ENCODE data around the gene TGFBR2.

The TGFBR2 gene

DNA sequence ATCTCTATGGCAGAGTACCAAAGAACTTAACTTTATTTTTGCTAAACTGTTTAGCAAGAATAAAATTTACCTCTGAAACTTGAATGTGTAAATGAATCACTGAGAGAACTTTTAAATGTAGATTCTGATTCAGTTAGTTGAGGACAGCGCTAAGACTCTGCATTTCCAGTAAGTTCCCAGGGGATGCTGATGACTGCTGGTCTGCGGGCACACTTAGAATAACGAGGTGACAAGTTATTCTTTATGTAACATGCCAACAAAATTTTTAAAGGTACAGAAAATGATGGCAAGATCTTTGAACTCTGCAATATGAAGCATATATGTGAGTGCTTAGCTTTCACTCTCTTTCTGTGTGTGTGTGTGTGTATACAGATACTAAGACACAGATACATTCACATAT is 56.4 kb downstream of the TGFBR2 start:
- no peak overlapping the region for H3K4me2 ChIP-seq (ENCODE audit: low read length)
- no peaks in the 10 kb centered on the region for H3K9me3 ChIP-seq (ENCODE audit: insufficient read depth, low read length)
- peaks cover 28% of the 10 kb centered on the region for H3K4me1 ChIP-seq (ENCODE audit: low read length)
- H4K20me1 ChIP-seq (ENCODE audit: insufficient read depth, low read length) = peaks cover 19% of the 10 kb centered on the region
- H3K27me3 ChIP-seq (ENCODE audit: low read depth, low read length) = peaks cover 44% of the 10 kb centered on the region
- no peak for TF ChIP-seq EZH2phosphoT487 (IDR thresholded peaks at IDR 0.05; ENCODE audit: low read depth)
- TF ChIP-seq, protein P1, sequence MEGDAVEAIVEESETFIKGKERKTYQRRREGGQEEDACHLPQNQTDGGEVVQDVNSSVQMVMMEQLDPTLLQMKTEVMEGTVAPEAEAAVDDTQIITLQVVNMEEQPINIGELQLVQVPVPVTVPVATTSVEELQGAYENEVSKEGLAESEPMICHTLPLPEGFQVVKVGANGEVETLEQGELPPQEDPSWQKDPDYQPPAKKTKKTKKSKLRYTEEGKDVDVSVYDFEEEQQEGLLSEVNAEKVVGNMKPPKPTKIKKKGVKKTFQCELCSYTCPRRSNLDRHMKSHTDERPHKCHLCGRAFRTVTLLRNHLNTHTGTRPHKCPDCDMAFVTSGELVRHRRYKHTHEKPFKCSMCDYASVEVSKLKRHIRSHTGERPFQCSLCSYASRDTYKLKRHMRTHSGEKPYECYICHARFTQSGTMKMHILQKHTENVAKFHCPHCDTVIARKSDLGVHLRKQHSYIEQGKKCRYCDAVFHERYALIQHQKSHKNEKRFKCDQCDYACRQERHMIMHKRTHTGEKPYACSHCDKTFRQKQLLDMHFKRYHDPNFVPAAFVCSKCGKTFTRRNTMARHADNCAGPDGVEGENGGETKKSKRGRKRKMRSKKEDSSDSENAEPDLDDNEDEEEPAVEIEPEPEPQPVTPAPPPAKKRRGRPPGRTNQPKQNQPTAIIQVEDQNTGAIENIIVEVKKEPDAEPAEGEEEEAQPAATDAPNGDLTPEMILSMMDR (IDR thresholded peaks at IDR 0.05; ENCODE audit: low read depth, low read length) = no peak
- no peaks in the 10 kb centered on the region for H3K79me2 ChIP-seq (ENCODE audit: low read length)
- H3K4me3 ChIP-seq (ENCODE audit: low read length) = no peak overlapping the region
- H2AFZ ChIP-seq (ENCODE audit: low read depth, low read length) = no peak overlapping the region
- no peak overlapping the region for H3K9ac ChIP-seq (ENCODE audit: low read length)
- no peak overlapping the region for H3K27ac ChIP-seq (ENCODE audit: low read length)
- peaks cover 15% of the 10 kb centered on the region for H3K36me3 ChIP-seq (replicated peaks; ENCODE audit: low read depth, low read length)

DNA sequence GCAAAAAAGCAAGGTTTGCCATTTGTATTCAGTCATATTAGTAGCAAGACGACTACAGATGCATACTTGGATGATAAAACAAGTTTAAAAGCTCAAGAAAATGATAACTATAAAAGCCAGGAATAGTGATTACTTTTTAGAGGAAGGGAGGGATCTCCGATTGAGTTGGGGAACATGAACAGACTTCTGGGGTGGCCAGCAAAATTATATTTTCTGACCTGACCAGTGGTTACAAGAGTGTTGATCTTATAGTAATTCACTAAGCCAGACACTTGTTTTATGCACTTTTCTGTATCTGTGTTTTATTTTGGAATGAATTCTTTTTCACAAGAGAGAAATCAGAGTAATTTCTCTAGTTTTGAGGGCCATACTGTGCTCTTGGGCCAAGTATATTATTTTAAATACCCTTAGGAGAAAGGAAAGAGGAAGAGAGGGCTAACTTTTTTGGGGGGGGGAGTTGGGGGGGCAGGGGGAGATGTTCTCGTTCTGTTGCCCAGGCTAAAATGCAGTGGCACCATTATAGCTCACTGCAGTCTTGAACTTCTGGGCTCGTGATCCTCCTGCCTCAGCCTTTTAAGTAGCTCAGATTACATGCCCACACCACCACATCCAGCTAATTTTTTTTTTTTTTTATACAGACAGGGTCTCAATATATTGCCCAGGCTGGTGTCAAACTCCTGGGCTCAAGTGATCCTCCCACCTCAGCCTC is 57.3 kb downstream of the TGFBR2 start:
- peaks cover 19% of the 10 kb centered on the region for H3K4me1 ChIP-seq (ENCODE audit: low read length)
- no peaks in the 10 kb centered on the region for H3K9me3 ChIP-seq (ENCODE audit: insufficient read depth, low read length)
- H3K4me2 ChIP-seq (ENCODE audit: low read length) = no peak overlapping the region
- peaks cover 13% of the 10 kb centered on the region for H4K20me1 ChIP-seq (ENCODE audit: insufficient read depth, low read length)
- TF ChIP-seq, protein P1 (IDR thresholded peaks at IDR 0.05; ENCODE audit: low read depth, low read length) = no peak
- no peak for TF ChIP-seq EZH2phosphoT487 (IDR thresholded peaks at IDR 0.05; ENCODE audit: low read depth)
- no peak overlapping the region for H3K9ac ChIP-seq (ENCODE audit: low read length)
- H3K4me3 ChIP-seq (ENCODE audit: low read length) = no peak overlapping the region
- no peak overlapping the region for H2AFZ ChIP-seq (ENCODE audit: low read depth, low read length)
- H3K36me3 ChIP-seq (replicated peaks; ENCODE audit: low read depth, low read length) = peaks cover 15% of the 10 kb centered on the region
- H3K79me2 ChIP-seq (ENCODE audit: low read length) = no peaks in the 10 kb centered on the region
- H3K27ac ChIP-seq (ENCODE audit: low read length) = no peak overlapping the region
- peaks cover 47% of the 10 kb centered on the region for H3K27me3 ChIP-seq (ENCODE audit: low read depth, low read length)

DNA sequence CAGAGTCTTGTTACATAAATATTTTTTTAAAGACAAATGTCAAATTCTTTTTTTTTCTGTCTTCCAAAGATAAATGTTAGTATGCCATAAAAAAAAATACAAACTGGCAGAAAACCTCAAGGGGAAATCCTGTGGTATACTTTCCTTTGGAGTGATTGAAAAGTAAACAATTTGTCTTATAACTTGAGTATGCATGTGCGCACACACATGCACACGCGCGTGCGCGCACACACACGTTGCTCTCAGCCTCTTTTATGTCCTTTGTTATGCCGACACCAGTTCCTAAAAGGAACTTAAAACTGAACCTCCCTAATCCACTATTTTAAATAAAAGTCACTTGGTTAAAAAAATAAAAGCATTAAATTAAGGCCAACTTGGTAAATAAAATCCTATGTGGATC is 58.1 kb downstream of the TGFBR2 start:
- Histone ChIP-seq H3K27me3 (ENCODE audit: low read depth, low read length) (peaks cover 39% of the 10 kb centered on the region), H4K20me1 (ENCODE audit: insufficient read depth, low read length) (peaks cover 7% of the 10 kb centered on the region; the same call in 1 of the 2 replicates), H3K36me3 (replicated peaks; ENCODE audit: low read depth, low read length) (peaks cover 13% of the 10 kb centered on the region), H3K27ac (ENCODE audit: low read length) (no peak overlapping the region), H3K79me2 (ENCODE audit: low read length) (no peaks in the 10 kb centered on the region), H3K9me3 (ENCODE audit: insufficient read depth, low read length) (no peaks in the 10 kb centered on the region), H3K4me3 (ENCODE audit: low read length) (no peak overlapping the region), H2AFZ (ENCODE audit: low read depth, low read length) (no peak overlapping the region), H3K4me2 (ENCODE audit: low read length) (no peak overlapping the region), H3K4me1 (ENCODE audit: low read length) (peaks cover 11% of the 10 kb centered on the region), H3K9ac (ENCODE audit: low read length) (no peak overlapping the region)
- TF ChIP-seq, protein P1 (IDR thresholded peaks at IDR 0.05; ENCODE audit: low read depth, low read length) = no peak
- no peak for TF ChIP-seq EZH2phosphoT487 (IDR thresholded peaks at IDR 0.05; ENCODE audit: low read depth)

DNA sequence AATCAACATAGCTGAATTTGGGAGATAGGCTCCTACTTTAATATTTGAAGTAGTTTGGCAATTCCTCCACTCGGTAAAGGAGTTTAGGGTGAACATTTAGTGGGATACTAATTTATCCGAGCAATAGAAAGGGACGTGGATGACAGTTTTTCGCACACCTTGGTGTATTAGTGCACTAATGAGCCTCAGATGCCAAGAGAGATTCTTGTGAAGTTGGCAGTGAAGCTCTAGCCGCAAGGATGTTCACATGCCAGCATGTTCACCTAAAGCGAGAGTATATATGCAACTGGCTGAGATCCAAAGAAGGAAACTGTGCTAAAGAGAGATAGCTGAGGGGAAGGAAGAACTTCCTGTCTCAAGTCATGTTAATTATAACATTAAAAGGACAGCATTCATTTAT is 58.5 kb downstream of the TGFBR2 start:
- Histone ChIP-seq H3K4me3 (ENCODE audit: low read length) (no peak overlapping the region), H3K9ac (ENCODE audit: low read length) (no peak overlapping the region), H3K27ac (ENCODE audit: low read length) (no peak overlapping the region), H3K79me2 (ENCODE audit: low read length) (no peaks in the 10 kb centered on the region), H3K9me3 (ENCODE audit: insufficient read depth, low read length) (no peaks in the 10 kb centered on the region), H3K36me3 (replicated peaks; ENCODE audit: low read depth, low read length) (peaks cover 11% of the 10 kb centered on the region), H3K27me3 (ENCODE audit: low read depth, low read length) (peaks cover 35% of the 10 kb centered on the region), H4K20me1 (ENCODE audit: insufficient read depth, low read length) (0 out of 2 replicates have a peak, but pooled peaks cover 4% of the 10 kb centered on the region), H2AFZ (ENCODE audit: low read depth, low read length) (no peak overlapping the region), H3K4me2 (ENCODE audit: low read length) (no peak overlapping the region), H3K4me1 (ENCODE audit: low read length) (peaks cover 10% of the 10 kb centered on the region)
- TF ChIP-seq, protein P1 (IDR thresholded peaks at IDR 0.05; ENCODE audit: low read depth, low read length) = no peak
- TF ChIP-seq EZH2phosphoT487 (IDR thresholded peaks at IDR 0.05; ENCODE audit: low read depth) = no peak
